Measurements from ENCODE around the gene HSPA9. TPM values are rescaled to one million over a fixed set of nuclear protein-coding genes. Genes with fewer than 3 reads are reported as not detected.

HSPA9 gene
- total RNA-seq, 3 donors from 2014 or later = 236 to 288 (median 266) TPM

DNA sequence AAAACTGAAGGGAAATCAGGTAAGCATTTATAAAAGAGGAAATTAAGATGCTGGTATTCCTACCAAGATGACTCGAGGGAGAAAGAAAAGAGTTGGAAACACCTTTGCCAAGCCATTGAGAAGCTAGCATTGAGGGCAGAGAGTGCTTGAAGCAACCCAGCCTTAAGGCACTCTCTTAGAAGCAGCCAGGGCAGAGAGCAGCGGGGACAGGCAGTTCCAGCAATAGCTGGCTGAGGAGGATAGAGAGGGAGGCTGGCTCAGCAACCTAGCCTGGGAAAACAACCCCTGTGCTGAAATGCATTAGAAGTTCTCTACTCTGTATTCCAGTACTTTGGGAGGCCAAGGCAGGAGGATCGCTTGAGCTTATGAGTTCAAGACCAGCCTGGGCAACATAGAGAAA lies 40.3 kb upstream of the HSPA9 start:
- Histone ChIP-seq H3K4me1 (peaks cover 0 to 13% of the 10 kb centered on the region in 2 donors), H3K9me3 (no peaks in the 10 kb centered on the region), H3K27me3 (no peaks in the 10 kb centered on the region), H3K36me3 (no peaks in the 10 kb centered on the region), H3K4me3 (no peak overlapping the region), H3K27ac (peak overlapping the region in 1 of 2 donors; percentile 42)
- intact Hi-C loops (cut with DNase I; ENCODE audit: low total_unique reads) = no loop called here
- DNase-seq (ENCODE audit: low spot score in 2 of 2) = no peak
- TF ChIP-seq, protein P1, sequence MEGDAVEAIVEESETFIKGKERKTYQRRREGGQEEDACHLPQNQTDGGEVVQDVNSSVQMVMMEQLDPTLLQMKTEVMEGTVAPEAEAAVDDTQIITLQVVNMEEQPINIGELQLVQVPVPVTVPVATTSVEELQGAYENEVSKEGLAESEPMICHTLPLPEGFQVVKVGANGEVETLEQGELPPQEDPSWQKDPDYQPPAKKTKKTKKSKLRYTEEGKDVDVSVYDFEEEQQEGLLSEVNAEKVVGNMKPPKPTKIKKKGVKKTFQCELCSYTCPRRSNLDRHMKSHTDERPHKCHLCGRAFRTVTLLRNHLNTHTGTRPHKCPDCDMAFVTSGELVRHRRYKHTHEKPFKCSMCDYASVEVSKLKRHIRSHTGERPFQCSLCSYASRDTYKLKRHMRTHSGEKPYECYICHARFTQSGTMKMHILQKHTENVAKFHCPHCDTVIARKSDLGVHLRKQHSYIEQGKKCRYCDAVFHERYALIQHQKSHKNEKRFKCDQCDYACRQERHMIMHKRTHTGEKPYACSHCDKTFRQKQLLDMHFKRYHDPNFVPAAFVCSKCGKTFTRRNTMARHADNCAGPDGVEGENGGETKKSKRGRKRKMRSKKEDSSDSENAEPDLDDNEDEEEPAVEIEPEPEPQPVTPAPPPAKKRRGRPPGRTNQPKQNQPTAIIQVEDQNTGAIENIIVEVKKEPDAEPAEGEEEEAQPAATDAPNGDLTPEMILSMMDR (IDR thresholded peaks at IDR 0.05) = no peak
- TF ChIP-seq POLR2AphosphoS5 (IDR thresholded peaks at IDR 0.05) = no peak
- no peak for TF ChIP-seq POLR2A (IDR thresholded peaks at IDR 0.05)

DNA sequence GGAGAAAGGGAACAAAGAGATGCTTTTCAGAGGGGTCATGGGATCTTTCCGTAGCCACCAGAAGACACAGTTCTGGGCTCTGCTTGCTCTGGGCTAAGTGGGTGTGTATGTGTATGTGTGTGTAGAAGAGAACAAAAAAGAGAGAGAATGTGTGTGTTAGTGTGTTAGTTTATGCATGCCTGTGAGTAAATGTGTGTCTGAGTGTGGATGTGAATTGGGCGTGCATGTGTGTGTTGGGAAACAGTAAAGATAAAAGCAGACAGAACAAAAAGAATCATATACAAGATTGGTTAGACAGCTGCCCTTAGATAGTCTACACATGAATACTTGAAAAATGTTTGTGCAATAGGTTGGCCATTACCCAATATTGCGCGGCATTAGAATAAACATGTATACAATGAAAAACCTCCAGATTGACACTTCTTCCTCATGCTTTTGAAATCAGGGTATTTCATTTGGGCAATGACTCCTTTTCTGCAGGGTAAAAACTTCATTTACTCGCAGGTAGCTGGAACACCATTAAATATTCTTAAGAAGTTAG lies 36.5 kb upstream of the HSPA9 start:
- intact Hi-C loops (cut with DNase I; ENCODE audit: low total_unique reads) = no loop called here
- no peaks in the 10 kb centered on the region for H3K36me3 ChIP-seq
- H3K4me3 ChIP-seq = peak overlapping the region; percentile 24 to 57 (median 36)

DNA sequence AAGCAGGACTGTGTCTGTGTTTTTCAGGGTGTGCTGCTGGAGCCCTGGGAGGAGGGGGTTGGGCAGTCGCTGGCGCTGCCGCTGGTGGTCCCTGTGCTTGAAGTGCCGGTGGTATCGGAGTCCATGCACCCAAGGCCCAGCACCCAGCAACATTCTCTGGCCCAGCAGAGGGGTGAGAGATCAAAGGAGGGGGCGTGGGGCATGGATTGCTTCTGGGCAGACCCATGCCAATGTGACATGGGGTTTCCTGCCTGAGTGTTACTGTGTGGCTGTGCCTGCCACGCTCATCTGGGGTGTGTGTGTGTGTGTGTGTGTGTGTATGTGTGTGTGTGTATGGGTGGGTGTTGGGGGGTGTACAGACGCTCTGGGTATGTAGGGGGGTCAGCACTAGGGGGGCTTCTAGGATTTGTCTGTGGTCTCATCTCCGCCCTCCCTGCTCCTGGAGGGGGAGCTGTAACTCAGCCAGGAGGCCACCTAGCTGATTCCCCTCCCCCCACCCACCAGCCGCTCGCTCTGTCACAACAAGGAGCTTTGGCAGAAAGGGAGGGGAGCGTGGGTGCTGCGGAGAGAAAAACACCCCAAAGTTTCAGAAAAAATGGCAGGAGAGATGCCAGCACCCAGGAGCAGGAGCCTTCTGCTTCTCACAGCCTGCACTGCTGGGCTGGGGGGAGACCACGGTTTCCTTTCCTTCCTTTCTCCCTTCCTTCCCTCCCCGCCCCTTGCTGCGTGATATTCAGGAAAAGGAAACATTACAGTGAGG lies 35.9 kb upstream of the HSPA9 start:
- H3K27ac ChIP-seq = peak overlapping the region; percentile 91 to 93
- H3K36me3 ChIP-seq = no peaks in the 10 kb centered on the region
- TF ChIP-seq POLR2AphosphoS5 (IDR thresholded peaks at IDR 0.05) = no peak
- TF ChIP-seq, protein P1 (IDR thresholded peaks at IDR 0.05) = no peak
- no peak for DNase-seq (ENCODE audit: low spot score in 2 of 2)
- peaks cover 0 to 20% of the 10 kb centered on the region in 2 donors for H3K4me1 ChIP-seq
- H3K27me3 ChIP-seq = no peaks in the 10 kb centered on the region
- peak overlapping the region; percentile 24 to 57 (median 40) for H3K4me3 ChIP-seq
- no peaks in the 10 kb centered on the region for H3K9me3 ChIP-seq
- intact Hi-C loops (cut with DNase I; ENCODE audit: low total_unique reads) = no loop called here

More for the DNA sequence above, 36.5 kb upstream of the HSPA9 start:
- Histone ChIP-seq H3K27ac (peak overlapping the region; percentile 91 to 93), H3K9me3 (no peaks in the 10 kb centered on the region), H3K27me3 (no peaks in the 10 kb centered on the region), H3K4me1 (peaks cover 0 to 20% of the 10 kb centered on the region in 2 donors)
- no peak for DNase-seq (ENCODE audit: low spot score in 2 of 2)
- TF ChIP-seq, protein P1 (IDR thresholded peaks at IDR 0.05) = no peak
- no peak for TF ChIP-seq POLR2AphosphoS5 (IDR thresholded peaks at IDR 0.05)
- no peak for TF ChIP-seq POLR2A (IDR thresholded peaks at IDR 0.05)

DNA sequence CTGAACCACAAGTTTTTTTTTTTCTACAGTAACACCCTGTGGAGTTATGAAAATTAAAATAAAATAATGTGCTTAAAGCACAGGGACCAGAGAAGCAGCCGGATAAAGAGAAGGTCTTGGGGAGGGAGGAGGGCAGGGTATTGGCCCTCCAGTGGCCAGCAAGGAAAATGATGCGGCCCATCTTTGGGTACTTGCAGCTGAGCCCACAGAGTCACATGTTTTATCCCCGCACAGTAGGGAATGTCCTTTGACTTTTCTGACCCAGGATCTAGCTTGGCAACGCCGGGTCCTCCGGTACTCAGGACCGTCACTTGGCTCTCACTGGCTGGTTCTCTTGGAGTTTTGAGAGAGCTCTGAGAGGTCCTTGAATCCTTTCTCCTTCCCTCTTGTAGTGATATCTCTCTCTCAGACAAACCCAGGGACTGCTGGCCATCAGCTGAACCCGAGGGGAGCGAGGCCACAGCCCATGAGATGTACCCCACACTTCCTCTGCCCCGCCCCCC lies 35.3 kb upstream of the HSPA9 start:
- Histone ChIP-seq H3K36me3 (no peaks in the 10 kb centered on the region), H3K4me1 (peaks cover 0 to 20% of the 10 kb centered on the region in 2 donors), H3K9me3 (no peaks in the 10 kb centered on the region), H3K27me3 (no peaks in the 10 kb centered on the region), H3K4me3 (peak overlapping the region in 2 of 3 donors; percentile 40 to 57), H3K27ac (peak overlapping the region; percentile 91 to 93)
- intact Hi-C loops (cut with DNase I; ENCODE audit: low total_unique reads) = no loop called here
- DNase-seq (ENCODE audit: low spot score in 2 of 2) = no peak
- TF ChIP-seq, protein P1 (IDR thresholded peaks at IDR 0.05) = peak in 2 of 3 donors; percentile 13 to 29
- TF ChIP-seq POLR2A (IDR thresholded peaks at IDR 0.05) = no peak
